Activated CD4-positive, alpha-beta T cell treated with anti-CD3 and anti-CD28 coated beads, Interleukin-2, Interleukin-4, amounts not matched to agents 100 ng/mL and 50 ng/mL, durations not matched to agents 16 hours and 8 hours (primary cell): ENCODE data around the gene AFG1L.
"Not testable (repeated sequence)": the region's sequence is repeated elsewhere in the genome, so short reads cannot be mapped to it uniquely, and the experiment has no call there.

Experiments
- DNase-seq: peaks from one replicate; pipeline ENCODE4 v3.0.0-alpha.2; 2020; ENCODE audit warnings: low spot score

The AFG1L gene

DNA sequence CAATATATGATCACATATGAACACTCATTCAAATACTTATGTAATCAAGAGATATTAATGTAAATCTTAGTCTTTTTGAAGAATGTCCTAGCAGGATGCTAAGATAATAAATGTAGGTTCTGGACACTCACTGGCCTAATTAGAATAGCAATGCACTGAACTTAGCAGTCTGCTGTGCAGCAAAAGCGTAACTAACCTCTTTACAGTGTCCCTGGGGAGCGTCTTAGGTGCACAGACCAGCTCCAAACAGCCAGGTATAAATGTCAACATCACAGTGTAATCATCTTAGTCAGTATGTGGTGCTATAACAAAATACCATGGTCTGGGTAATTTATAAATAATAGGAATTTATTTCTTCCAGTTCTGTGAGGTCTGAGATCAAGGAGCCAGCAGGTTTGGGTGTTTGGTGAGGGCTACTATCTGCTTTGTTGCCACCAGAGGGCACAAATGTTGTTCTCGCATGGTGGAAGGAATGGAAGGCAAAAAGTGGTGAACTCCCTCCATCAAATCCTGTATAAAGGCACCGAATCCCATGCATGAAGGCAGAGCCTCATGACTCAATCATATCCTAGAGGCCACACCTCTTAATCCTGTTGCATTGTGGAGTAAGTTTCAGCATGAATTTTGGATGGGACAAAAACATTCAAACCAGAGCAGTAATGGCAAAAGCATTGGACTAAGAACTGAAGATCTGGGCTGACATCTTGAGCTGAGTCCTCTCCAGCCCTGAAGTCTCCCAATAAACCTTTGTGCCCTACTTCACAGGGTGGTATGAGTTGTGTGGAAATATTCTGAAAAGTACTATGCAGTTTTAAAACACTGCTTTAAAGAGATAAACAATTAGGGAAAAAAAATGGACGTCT is 224.1 kb downstream of the AFG1L start:
- DNase-seq: peak; percentile 9

DNA sequence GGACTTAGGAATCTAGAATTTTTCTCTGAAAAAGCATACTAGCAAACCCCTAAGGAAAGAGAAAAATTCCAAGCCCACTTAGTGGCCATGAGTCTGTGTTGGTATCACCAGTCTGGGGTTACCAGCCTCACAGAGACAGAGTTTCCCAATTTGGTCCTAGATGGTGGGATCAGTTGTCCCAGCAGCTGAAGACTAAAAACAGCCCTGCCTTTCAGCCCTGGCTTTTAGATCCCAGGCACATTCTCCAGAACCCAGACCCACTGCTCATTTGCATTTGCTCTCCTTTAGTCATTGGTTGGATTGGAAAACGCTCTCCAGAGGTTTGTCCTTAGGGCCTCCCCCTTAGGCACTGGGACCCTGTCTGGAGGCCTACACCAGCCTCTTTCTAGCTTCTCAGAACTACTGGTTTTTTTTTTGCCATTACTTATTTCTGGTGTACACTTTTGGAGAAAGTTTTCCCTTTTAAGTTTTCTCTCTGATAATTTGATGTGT is 226.8 kb downstream of the AFG1L start:
- no peak for DNase-seq

DNA sequence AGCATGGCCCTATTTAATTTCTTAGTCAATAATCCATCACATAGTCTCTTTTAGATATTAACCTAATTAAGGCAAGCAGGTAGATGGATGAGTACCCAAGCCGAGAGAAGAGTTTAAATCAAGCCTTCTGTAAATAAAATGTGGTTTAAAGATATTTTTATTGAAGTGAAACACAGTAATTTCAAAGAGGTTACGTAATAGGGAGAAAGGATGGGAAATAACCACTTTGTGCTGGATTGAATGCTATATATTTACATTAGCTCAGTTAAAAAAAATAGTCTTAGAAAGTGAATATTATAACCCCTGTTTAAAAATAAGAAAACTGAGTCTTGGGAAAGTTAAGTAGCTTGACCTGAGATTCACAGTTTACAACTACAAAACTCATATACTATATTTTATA is 228.8 kb downstream of the AFG1L start:
- DNase-seq: no peak

DNA sequence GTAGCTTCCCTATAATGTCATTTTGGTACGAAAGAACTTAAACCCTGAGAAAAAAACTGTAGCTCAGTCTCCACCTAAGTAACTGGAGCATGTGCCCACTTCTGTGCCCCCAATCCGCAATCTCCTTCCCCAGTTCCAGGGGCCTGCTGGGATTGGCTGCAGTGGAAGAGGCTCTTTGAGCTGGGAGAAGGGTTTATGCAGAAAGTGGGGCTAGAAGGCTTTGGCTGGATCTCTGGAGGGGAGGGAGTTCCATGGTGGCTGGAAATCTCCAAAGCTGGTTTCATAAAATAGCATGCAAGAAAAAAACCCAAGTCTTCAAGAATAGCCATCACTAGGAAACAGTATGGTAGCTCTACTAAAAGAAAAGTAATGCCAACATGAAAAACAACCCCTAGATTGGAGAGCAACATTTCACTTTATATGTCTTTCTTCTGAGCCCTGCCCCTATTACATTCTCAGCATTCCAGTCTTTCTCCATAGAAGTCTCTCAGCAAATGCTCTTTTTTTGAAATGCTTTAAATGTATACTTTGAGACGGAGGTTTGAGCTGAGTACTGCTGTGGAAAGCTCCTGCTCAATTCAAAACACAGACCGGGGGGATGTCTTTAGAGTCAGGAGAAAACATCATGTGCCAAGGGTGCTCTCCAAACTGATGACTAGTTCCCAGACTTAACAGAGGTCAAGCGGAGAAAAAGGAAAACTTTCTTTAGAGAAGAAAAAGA is 229.8 kb downstream of the AFG1L start:
- DNase-seq: no peak

DNA sequence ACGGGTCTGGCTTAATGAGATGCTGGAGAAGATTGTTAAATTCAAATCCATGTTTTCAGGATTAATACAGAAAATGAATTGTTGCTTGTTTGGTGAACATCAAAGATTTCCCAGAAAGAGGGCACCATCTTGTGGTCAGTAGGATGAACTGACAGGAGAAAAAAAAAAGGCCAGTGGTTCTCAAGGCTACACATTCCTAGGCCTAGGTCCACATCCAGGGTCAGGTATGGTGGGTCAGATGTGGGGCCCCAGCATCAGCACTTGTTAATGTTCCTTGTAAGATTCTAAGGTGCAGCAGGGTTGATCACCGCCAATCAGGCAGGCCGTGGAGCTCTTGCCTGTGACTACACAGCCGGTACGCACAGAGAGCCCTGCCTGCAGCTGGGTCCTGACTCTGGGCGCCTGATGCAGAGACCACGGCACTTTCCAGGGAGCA is 231.9 kb downstream of the AFG1L start:
- DNase-seq: peak; percentile 12

DNA sequence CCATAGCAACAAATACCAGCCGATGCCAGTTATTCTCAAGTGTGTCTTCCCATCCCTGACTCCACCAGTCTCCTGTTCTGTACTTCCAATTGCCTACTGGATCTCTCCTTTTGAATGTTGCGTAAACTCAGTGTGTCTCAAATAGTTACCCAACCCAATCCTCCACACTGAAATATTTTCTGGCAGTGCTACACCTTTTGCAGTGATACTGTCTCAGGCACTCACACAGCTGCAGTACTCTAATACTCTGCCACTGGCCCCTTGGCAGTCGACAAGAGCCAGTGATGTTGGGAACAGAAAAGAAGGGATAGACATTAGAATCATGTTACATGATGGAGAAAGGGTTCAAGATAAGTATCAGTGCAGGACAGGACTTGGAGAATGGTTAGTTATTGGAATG is 234.0 kb downstream of the AFG1L start:
- DNase-seq: no peak

DNA sequence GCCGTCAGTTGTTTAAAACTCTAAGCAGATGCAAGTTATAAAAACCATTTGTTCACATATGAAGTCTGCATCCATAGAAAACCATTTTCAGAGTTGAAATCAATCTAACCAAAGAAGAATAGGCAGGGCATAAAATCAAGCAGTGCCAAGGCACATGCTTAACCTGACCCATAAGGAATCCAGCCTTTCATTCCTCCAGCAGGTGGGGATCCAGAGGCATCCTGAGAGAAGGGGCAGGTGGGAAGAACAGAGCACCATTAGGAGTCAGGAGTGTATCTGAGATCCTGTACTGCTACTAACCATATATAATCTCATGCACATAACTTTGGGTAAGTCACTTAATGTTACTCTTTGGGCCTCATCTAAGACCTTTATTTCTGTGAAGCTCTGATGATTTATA is 236.5 kb downstream of the AFG1L start:
- no peak for DNase-seq

DNA sequence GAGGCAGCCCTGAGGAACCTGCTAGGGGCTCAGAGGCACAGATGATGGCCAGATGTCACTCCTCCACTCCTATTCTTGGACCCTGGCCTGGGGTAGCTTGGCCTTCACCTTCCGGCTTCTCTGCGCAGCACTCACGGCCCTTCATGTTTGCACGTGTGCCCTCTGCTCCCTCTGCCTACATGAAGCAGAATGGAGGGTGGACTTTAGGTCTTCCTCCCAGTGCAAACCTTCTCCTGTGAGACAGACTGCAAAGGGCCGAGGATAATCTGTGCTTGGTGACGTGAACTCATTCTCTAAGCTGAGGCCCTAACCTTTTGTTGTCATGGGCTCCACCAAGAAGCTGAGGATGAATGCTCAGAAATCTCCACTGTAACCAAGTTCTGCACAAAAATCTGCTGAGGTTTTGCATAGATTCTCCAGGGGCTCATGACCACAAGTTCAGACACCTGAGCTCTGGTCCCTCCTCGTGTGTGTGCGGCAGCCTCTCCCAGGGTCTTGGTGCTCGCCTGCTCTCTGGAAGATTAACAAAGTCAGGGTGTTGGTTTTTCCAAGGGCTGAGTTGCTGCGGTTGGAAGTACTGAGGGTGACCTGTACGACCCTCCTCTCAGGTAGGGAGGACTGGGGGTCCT is 240.4 kb downstream of the AFG1L start:
- no peak for DNase-seq

DNA sequence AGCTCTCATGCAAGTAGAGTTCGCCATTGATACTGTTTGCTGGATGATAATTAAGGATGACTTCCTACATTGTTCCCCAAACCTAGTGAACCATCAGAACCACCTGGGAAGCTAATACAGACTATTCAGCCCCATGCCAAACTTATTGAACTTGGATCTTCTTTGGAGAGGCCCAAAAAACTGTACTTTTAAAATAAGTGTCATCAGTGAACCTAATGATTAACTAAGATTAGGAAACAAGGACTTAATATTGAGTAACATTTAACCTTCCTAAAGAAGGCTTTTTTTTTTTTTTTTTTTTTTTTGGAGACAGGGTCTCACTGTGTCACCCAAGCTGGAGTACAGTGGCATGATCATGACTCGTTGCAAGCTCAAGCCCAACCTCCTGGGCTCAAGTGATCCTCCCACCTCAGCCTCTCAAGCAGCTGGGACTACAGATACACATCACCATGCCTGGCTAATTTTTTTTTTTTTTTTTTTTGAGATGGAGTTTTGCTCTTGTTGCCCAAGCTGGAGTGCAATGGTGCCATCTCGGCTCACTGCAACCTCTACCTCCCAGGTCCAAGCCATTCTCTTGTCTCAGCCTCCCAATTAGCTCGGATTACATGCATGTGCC is 241.2 kb downstream of the AFG1L start:
- DNase-seq: not testable (repeated sequence)

DNA sequence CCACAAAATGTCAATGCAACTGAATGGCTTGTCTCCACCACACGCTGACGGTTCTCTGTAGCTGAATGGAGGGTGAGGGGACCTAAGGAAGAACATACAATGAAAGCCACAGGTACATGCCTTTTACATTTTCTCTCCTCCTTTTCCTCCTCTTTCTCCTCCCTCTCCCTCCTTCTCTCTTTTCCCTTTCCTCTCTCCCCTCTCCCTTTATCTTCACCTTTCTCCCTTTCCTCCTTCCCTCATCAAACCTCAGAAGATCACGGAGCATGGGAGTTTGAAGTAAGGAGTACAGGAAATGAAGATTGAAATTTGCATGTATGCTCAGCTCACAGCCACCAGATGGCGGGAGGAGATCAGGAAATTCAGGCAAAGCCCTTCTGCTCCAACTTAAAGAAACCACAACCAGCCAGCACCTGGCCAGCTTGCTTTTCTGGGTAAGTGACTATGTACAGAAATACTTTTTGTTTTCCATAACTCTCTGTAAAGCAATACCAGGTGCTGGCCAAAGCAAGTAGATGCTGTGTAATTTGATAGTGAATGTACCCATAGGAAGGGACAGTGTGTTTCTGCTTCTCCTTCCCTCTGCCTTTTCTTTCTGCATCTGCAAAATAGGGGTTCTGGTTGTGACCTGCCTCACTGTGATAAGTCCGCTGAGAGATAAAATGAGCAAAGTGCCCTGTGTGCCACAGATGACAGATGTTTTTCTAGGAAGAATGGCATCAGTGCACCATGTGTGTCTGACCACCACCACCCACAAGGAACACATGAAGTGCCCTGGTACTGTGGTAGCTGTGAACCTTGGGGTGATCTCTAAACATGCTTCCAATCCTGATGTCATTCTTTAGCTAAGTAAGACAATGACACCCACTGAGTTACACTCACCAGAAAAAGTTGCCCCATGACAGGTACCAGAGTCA is 247.2 kb downstream of the AFG1L start:
- peak; percentile 60 for DNase-seq

DNA sequence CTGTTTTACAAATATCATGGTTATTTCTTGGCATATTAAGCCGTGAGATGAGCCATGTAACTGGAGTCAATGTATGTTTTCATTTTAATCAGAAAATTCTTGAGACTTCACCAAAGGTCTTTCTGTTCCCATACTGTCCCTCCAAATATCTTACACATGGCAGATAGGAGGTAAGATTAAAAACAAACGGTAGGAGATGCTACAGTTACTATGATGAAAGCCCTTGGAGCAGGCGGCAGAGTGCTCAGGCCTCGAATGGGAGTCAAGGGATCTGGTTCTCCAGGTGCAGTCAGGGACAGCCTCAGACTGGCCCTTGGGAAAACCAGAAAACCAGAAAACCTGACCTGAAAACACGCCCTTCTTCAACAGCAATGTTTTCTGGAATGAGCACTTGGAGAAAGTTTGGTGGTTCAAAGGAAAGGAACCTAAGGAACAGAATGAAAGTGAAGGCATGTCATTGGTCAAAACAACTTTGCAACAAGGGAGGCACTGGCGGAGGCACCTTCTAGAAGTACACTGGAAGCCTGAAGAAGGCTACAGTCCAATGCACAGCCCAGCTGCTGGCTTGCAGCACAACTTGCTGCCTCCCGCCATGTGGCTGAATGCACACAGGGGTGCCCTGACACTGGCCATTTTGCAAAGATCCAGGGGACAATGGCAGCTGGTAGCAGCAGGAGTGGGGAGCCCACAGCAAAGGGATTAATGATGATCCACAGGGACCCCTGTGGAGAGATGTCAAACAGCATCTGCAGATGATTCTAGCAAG is 248.5 kb downstream of the AFG1L start:
- DNase-seq: no peak

DNA sequence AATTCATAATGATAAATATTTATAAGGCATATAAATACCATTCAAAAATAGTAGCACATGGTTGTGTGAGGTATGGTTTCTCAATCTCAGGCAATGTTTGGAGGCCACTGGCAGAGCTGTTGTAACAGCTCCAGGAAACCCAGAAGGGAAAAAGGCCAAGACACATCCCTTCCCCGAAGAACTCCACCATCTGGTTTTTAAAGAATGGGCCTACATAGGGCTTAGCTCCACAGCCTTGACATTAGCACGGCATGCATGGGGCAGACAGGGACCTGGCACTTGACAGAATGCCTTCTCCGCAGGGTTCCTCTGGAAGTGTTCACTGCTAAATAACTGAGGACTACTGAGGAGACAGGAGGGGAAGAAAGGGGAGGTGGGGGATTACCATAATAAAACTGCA is 249.8 kb downstream of the AFG1L start:
- DNase-seq: no peak

DNA sequence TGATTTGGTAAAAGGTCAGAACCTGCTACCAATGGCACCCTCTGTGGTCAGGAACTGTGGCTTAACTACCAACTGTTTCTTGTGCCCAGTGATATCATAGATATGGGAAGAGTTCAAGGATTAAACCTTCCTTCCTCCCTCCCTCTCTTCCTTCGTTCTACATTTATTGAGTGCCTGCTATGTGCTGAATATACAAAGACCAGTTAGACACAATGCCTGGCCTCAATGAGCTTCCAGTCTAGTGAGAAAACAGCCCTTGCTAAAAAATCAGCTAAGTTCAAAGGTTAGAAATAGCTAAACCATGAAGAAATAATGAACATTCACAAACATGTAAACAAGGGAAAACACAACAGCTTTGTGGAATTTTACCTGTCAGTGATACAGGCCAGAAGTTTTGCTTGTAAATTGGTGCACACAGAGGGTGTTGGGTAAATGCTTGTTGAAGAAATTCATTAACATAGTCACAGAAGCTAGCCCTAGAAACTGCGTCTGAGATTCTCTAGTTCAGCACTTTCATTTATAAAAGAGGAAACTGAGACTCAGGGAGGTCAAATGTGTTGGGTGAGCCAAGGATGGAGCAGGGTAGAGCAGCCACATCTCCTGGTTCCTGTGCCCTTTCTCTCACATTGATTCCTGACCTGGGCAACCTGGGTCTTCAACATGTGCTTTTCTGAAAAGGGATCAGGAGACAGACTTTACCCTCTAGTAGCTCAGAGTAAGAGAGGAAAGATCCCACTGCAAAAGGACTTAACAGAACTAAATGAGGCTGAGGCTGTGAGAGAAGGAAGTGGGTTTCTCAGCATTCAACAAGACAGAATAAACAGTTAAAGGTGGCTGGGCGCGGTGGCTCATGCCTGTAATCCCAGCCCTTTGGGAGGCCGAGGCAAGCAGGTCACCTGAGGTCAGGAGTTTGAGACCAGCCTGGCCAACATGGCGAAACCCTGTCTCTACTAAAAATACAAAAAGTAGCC is 251.5 kb downstream of the AFG1L start:
- no peak for DNase-seq

DNA sequence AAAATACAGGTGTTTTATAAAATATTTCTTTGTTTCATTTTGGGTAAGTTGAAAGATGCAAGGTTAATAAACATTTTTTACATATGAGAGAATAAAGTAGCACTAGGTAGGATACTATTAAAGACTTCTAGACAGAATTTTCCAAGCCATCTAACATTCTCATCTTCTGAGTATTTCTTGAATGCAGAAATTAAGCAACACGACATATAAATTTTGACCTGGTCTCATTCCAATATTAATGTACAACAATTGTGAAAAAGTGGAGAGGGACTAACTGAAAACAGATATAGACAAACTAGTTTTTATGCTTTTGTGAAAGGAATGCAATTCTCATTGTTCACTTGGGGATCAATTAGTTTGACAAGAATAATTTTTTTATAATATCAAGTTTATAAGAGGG is 254.4 kb downstream of the AFG1L start:
- no peak for DNase-seq

DNA sequence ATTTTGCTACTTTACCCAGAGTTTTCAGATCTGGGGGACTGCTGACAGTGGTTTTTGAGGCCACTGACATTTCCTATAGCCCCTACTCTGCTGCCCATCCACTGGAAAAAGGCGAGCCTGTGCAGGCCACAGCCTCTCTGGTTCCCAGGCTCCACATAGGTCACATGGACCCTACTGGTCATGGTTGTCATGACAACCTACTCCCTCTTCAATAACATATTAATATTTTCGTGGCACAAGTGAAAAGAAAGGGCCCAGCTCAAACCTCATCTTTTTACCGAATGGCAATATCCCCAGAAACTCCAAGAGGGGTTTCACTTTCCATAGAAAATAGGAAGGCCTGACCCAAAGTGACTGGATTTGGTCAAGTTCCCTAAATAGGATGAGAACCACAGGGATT is 254.9 kb downstream of the AFG1L start:
- DNase-seq: no peak

DNA sequence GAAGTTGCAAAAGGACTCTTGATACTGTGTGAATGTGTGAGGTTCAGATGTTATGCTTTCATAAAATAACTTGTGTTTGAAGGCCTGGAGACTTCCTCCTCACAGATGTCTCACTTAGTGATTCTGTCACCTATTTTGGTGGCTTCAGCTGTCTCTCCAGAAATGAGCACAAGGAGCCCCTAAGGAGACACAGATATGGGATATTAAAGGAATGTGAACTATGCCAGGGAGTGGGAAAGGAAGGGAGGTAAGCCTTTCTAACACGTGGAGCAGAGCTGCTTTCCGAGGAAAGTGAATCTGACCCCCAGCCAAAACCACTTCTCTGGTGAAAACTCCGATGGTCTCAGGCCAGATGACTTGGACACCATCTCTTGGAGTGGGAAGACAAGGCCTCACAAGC is 255.4 kb downstream of the AFG1L start:
- DNase-seq: no peak

DNA sequence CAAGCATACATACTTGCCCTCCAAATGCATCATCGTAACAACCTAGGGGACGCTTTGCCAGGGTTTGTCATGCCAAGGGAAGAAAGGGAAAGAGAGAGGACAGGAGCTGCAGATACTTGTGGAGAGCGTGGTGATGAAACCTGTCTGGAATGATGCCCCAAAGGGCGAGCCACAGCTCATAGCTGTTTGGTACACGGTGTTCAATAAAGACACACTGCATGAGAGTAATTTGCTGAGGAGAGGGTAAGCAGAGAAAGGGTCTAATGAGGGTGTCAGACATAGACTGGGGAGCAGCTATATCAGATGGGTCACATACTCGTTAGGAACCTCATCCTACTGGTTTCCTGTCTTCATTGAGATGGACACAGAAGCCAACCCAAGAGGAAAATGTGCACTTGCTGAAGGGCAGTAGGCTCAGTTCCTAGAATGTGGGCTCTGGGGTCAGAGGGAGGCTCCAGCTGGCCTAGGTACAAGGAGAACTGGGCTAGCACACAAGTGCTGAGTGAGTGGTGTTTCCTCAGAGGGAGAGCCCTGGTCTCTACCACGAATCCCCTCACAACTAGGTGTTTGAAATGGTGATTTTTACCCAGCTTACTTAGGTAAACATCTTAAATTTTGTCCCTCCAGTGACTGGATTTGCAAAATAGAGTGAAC is 260.7 kb downstream of the AFG1L start:
- DNase-seq: no peak

DNA sequence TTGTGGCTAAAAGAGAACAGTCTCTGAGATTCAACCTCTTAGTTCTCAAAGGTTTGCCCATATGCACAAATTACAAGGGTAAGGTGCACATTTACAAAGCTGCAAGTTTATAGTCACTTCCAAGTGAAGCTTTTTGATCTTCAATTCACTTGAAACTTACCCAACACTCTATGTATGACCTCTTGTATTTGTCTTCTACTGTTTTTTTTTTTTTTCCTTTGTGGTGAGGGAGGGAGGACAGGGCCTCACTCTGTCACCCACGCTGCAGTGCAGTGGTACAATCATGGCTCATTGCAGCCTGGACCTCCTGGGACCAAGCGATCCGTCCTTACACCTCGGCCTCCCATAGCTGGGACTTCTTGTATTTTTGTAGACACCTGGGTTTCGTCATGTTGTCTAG is 261.4 kb downstream of the AFG1L start:
- DNase-seq: no peak
